Liver (tissue), 9 donors: ENCODE results near the gene EIF2AK3. TPM values are rescaled to one million over a fixed set of nuclear protein-coding genes. Genes with fewer than 3 reads are reported as not detected.

Experiments
- DNase-seq: peaks from one replicate; pipeline ENCODE4 v3.0.0-alpha.2; 2017; ENCODE audit warnings: low spot score
- H3K27ac ChIP-seq, 2 donors: one replicate each; pipeline ENCODE4 v1.7.0; 2013; ENCODE audit warnings: inconsistent platforms in 2 of 2, low read length in 2 of 2, control low read depth in 1 of 2, low read depth in 1 of 2, mild to moderate bottlenecking in 1 of 2
- H3K27me3 ChIP-seq, 4 donors: one replicate each; pipeline versions ENCODE4 v1.6.1 to v1.7.0; 2013; ENCODE audit warnings: low read length in 3 of 4, inconsistent platforms in 1 of 4, mild to moderate bottlenecking in 1 of 4, moderate library complexity in 1 of 4; ENCODE audit not compliant: control insufficient read depth in 4 of 4, insufficient read depth in 4 of 4
- H3K36me3 ChIP-seq, 4 donors: one replicate each; pipeline versions ENCODE4 v1.6.1 to v1.7.0; 2013; ENCODE audit warnings: low read length in 3 of 4, mild to moderate bottlenecking in 3 of 4, low read depth in 1 of 4, moderate library complexity in 1 of 4; ENCODE audit not compliant: control insufficient read depth in 4 of 4, insufficient read depth in 3 of 4
- H3K4me1 ChIP-seq, 4 donors: one replicate each; pipeline versions ENCODE4 v1.6.1 to v1.7.0; 2013; ENCODE audit warnings: low read length in 3 of 4, mild to moderate bottlenecking in 3 of 4, moderate library complexity in 1 of 4; ENCODE audit not compliant: control insufficient read depth in 4 of 4, insufficient read depth in 4 of 4
- H3K4me3 ChIP-seq, 3 donors: one replicate each; pipeline versions ENCODE4 v1.6.1 to v1.7.0; 2013; ENCODE audit warnings: low read length in 3 of 3, control low read depth in 1 of 3, low read depth in 1 of 3, mild to moderate bottlenecking in 1 of 3
- H3K9ac ChIP-seq, 2 donors: one replicate each; pipeline ENCODE4 v1.7.0; 2013; ENCODE audit warnings: low read length in 2 of 2, mild to moderate bottlenecking in 2 of 2, moderate library complexity in 2 of 2, control low read depth in 1 of 2, low read depth in 1 of 2
- H3K9me3 ChIP-seq, 4 donors: one replicate each; pipeline versions ENCODE4 v1.6.1 to v1.7.0; 2013; ENCODE audit warnings: low read length in 3 of 4; ENCODE audit not compliant: control insufficient read depth in 4 of 4
- EGR1 ChIP-seq, 2 donors: IDR thresholded peaks; 2 replicates each; pipeline ENCODE4 v1.6.1; 2016 to 2018; ENCODE audit warnings: antibody characterized with exemption in 2 of 2, low read depth in 2 of 2
- FOXA1 ChIP-seq: IDR thresholded peaks from 2 replicates; pipeline ENCODE4 v1.6.1; 2016; ENCODE audit warnings: antibody characterized with exemption
- FOXA2 ChIP-seq: IDR thresholded peaks from 2 replicates; pipeline ENCODE4 v1.6.1; 2016; ENCODE audit warnings: antibody characterized with exemption
- GABPA ChIP-seq, 2 donors: IDR thresholded peaks in 1 of 2; conservative IDR thresholded peaks in 1 of 2; 2 replicates each; pipeline ENCODE4 v1.6.1; 2016; ENCODE audit warnings: antibody characterized with exemption in 2 of 2, mild to moderate bottlenecking in 1 of 2, moderate library complexity in 1 of 2
- HNF4A ChIP-seq, 2 donors: conservative IDR thresholded peaks; 2 replicates each; pipeline ENCODE4 v1.6.1; 2016; ENCODE audit warnings: antibody characterized with exemption in 2 of 2, mild to moderate bottlenecking in 2 of 2
- HNF4G ChIP-seq: IDR thresholded peaks from 2 replicates; pipeline ENCODE4 v1.6.1; 2016; ENCODE audit warnings: antibody characterized with exemption
- JUND ChIP-seq, 2 donors: IDR thresholded peaks; 2 replicates each; pipeline ENCODE4 v1.6.1; 2016; ENCODE audit warnings: antibody characterized with exemption in 2 of 2
- NR2F2 ChIP-seq: IDR thresholded peaks from 2 replicates; pipeline ENCODE4 v1.6.1; 2016; ENCODE audit warnings: antibody characterized with exemption
- RAD21 ChIP-seq, 2 donors: IDR thresholded peaks; 2 replicates each; pipeline ENCODE4 v1.6.1; 2016; ENCODE audit warnings: antibody characterized with exemption in 2 of 2, mild to moderate bottlenecking in 2 of 2
- RXRA ChIP-seq, 2 donors: IDR thresholded peaks; 2 replicates each; pipeline ENCODE4 v1.6.1; 2017 to 2018; ENCODE audit warnings: antibody characterized with exemption in 2 of 2, mild to moderate bottlenecking in 1 of 2
- SP1 ChIP-seq: IDR thresholded peaks from 2 replicates; pipeline ENCODE4 v1.6.1; 2018; ENCODE audit warnings: antibody characterized with exemption, mild to moderate bottlenecking
- TAF1 ChIP-seq: conservative IDR thresholded peaks from 2 replicates; pipeline ENCODE4 v1.6.1; 2016; ENCODE audit warnings: antibody characterized with exemption, mild to moderate bottlenecking
- YY1 ChIP-seq: IDR thresholded peaks from 2 replicates; pipeline ENCODE4 v1.6.1; 2016; ENCODE audit warnings: antibody characterized with exemption, mild to moderate bottlenecking
- WGBS: extraction: QIAGEN DNeasy Blood & Tissue Kit; methylation state at CpG from one replicate; pipeline ENCODE4 v1.1.7; 2013; 5-methylcytosine and 5-hydroxymethylcytosine counted together
- polyA plus RNA-seq, 2 donors: library from polyadenylated mRNA; stranded (reverse) in 1 of 2; unstranded in 1 of 2; fragments of 200-250 nt in 1 of 2; fragments of >200 nt in 1 of 2; fragmentation: Nextera tagmentation in 1 of 2; extraction: Ambion mirVana in 1 of 2; gene quantifications; one replicate each; pipeline versions ENCODE4 v1.2.1 to v1.2.3, GENCODE V29; 2013 to 2015
- total RNA-seq, 2 donors: library from RNA; depleted of rRNA; stranded (reverse); fragments of >200 nt; gene quantifications; one replicate each; pipeline ENCODE4 v1.2.3, GENCODE V29; 2014
- TF ChIP-seq, protein P1 (sequence below): fragments of 150-350 bp; IDR thresholded peaks from 2 replicates; pipeline ENCODE4 v1.5.1; 2017; ENCODE audit warnings: improper control_type of control experiment, low read depth, low read length; ENCODE audit not compliant: missing input control
- TF ChIP-seq, protein P2 (sequence below): IDR thresholded peaks from 2 replicates; pipeline ENCODE4 v1.6.1; 2016; ENCODE audit warnings: antibody characterized with exemption
- TF ChIP-seq, protein P3 (sequence below): IDR thresholded peaks from 2 replicates; pipeline ENCODE4 v1.6.1; 2016; ENCODE audit warnings: antibody characterized with exemption
- TF ChIP-seq, protein P4 (sequence below): IDR thresholded peaks from 2 replicates; pipeline ENCODE4 v1.6.1; 2016; ENCODE audit warnings: antibody characterized with exemption, mild to moderate bottlenecking
- TF ChIP-seq, protein P5 (sequence below): IDR thresholded peaks from 2 replicates; pipeline ENCODE4 v1.6.1; 2016; ENCODE audit warnings: antibody characterized with exemption
- donor health status: healthy.
- donor health status: healthy.
- donor health status: healthy.
- donor health status: healthy.
- donor health status: healthy.

The EIF2AK3 gene
- total and polyA plus RNA-seq, 4 donors, result 2.9 to 31.5 (median 9.2) TPM

DNA sequence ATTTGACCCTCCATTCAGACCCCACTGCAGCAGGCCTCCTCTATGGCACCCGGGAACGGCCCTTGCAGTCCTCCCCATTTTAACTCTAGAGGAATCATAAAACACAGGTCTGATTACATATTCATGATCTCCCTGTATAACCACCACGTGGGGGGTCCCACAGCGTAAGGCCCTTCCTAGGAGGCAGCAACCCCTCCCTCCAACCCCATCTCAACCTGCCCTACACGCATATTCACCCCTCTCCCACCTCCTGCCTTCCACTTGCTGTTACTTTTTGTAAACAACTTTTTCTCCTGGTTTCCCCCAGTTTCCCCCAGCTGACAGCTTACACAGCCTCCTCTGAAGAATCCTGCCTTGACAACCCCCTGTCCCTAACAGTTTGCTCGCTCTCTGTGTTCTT lies 89.6 kb downstream of the EIF2AK3 start:
- TF ChIP-seq FOXA2, result no peak
- TF ChIP-seq NR2F2, result no peak
- TF ChIP-seq EGR1 (IDR thresholded peaks at IDR 0.05; ENCODE audit: low read depth in 2 of 2), result no peak
- TF ChIP-seq, protein P1, sequence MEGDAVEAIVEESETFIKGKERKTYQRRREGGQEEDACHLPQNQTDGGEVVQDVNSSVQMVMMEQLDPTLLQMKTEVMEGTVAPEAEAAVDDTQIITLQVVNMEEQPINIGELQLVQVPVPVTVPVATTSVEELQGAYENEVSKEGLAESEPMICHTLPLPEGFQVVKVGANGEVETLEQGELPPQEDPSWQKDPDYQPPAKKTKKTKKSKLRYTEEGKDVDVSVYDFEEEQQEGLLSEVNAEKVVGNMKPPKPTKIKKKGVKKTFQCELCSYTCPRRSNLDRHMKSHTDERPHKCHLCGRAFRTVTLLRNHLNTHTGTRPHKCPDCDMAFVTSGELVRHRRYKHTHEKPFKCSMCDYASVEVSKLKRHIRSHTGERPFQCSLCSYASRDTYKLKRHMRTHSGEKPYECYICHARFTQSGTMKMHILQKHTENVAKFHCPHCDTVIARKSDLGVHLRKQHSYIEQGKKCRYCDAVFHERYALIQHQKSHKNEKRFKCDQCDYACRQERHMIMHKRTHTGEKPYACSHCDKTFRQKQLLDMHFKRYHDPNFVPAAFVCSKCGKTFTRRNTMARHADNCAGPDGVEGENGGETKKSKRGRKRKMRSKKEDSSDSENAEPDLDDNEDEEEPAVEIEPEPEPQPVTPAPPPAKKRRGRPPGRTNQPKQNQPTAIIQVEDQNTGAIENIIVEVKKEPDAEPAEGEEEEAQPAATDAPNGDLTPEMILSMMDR, result no peak
- TF ChIP-seq GABPA (IDR thresholded peaks at IDR 0.05 in 1 of 2, conservative IDR thresholded peaks at IDR 0.05 in 1 of 2), result no peak
- TF ChIP-seq HNF4G, result no peak
- no peak for TF ChIP-seq HNF4A (conservative IDR thresholded peaks at IDR 0.05)
- no peak for TF ChIP-seq TAF1
- TF ChIP-seq, protein P2, sequence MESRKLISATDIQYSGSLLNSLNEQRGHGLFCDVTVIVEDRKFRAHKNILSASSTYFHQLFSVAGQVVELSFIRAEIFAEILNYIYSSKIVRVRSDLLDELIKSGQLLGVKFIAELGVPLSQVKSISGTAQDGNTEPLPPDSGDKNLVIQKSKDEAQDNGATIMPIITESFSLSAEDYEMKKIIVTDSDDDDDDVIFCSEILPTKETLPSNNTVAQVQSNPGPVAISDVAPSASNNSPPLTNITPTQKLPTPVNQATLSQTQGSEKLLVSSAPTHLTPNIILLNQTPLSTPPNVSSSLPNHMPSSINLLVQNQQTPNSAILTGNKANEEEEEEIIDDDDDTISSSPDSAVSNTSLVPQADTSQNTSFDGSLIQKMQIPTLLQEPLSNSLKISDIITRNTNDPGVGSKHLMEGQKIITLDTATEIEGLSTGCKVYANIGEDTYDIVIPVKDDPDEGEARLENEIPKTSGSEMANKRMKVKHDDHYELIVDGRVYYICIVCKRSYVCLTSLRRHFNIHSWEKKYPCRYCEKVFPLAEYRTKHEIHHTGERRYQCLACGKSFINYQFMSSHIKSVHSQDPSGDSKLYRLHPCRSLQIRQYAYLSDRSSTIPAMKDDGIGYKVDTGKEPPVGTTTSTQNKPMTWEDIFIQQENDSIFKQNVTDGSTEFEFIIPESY, result no peak
- TF ChIP-seq JUND (IDR thresholded peaks at IDR 0.05), result no peak
- no peak for TF ChIP-seq SP1
- TF ChIP-seq, protein P3, sequence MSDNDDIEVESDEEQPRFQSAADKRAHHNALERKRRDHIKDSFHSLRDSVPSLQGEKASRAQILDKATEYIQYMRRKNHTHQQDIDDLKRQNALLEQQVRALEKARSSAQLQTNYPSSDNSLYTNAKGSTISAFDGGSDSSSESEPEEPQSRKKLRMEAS, result no peak
- Histone ChIP-seq H3K27me3 (no peaks in the 10 kb centered on the region), H3K4me1 (no peaks in the 10 kb centered on the region), H3K9me3 (peaks cover 0 to 2% (median 0%) of the 10 kb centered on the region in 4 donors), H3K9ac (no peak overlapping the region), H3K27ac (no peak overlapping the region), H3K4me3 (no peak overlapping the region), H3K36me3 (no peaks in the 10 kb centered on the region)
- 58% methylated on average over 6 of the region's 6 CpGs for WGBS
- DNase-seq, result no peak

DNA sequence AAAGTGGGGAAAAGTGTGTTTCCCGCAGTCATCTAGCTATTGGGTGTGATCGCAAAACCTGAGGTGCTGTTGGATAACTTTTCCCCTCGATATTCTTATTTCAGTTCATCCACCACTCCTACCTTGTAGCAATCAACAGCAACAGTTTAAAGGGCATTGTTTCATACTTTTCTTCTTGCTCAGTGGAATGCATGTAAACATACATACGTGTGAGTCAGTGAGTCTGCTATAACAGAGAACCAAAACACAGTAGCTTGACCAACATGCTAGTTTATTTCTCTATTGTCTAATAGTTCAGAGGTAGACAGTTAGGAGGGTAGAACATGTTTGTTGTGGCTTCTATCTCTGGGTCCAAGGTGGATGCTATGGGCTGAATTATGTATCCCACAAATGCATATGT lies 97.2 kb downstream of the EIF2AK3 start:
- no peaks in the 10 kb centered on the region for H3K4me1 ChIP-seq
- no peaks in the 10 kb centered on the region for H3K36me3 ChIP-seq
- no peaks in the 10 kb centered on the region for H3K9me3 ChIP-seq
- H3K27ac ChIP-seq, result no peak overlapping the region
- TF ChIP-seq YY1 (no peak), FOXA2 (no peak), SP1 (no peak), TAF1 (no peak), HNF4G (no peak), GABPA (IDR thresholded peaks at IDR 0.05 in 1 of 2, conservative IDR thresholded peaks at IDR 0.05 in 1 of 2) (no peak), JUND (IDR thresholded peaks at IDR 0.05) (no peak), RXRA (IDR thresholded peaks at IDR 0.05) (no peak), HNF4A (conservative IDR thresholded peaks at IDR 0.05) (no peak), FOXA1 (no peak), EGR1 (IDR thresholded peaks at IDR 0.05; ENCODE audit: low read depth in 2 of 2) (no peak), RAD21 (IDR thresholded peaks at IDR 0.05) (no peak)
- TF ChIP-seq, protein P4, sequence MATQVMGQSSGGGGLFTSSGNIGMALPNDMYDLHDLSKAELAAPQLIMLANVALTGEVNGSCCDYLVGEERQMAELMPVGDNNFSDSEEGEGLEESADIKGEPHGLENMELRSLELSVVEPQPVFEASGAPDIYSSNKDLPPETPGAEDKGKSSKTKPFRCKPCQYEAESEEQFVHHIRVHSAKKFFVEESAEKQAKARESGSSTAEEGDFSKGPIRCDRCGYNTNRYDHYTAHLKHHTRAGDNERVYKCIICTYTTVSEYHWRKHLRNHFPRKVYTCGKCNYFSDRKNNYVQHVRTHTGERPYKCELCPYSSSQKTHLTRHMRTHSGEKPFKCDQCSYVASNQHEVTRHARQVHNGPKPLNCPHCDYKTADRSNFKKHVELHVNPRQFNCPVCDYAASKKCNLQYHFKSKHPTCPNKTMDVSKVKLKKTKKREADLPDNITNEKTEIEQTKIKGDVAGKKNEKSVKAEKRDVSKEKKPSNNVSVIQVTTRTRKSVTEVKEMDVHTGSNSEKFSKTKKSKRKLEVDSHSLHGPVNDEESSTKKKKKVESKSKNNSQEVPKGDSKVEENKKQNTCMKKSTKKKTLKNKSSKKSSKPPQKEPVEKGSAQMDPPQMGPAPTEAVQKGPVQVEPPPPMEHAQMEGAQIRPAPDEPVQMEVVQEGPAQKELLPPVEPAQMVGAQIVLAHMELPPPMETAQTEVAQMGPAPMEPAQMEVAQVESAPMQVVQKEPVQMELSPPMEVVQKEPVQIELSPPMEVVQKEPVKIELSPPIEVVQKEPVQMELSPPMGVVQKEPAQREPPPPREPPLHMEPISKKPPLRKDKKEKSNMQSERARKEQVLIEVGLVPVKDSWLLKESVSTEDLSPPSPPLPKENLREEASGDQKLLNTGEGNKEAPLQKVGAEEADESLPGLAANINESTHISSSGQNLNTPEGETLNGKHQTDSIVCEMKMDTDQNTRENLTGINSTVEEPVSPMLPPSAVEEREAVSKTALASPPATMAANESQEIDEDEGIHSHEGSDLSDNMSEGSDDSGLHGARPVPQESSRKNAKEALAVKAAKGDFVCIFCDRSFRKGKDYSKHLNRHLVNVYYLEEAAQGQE, result no peak
- TF ChIP-seq, protein P5, sequence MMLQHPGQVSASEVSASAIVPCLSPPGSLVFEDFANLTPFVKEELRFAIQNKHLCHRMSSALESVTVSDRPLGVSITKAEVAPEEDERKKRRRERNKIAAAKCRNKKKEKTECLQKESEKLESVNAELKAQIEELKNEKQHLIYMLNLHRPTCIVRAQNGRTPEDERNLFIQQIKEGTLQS, result no peak
- TF ChIP-seq, protein P1, result no peak
- TF ChIP-seq, protein P3, result no peak
- TF ChIP-seq, protein P2, result no peak
- DNase-seq, result no peak
- H3K9ac ChIP-seq, result no peak overlapping the region
- peaks cover 0 to 3% (median 0%) of the 10 kb centered on the region in 4 donors for H3K27me3 ChIP-seq
- WGBS, result 90% methylated on average over 4 of the region's 4 CpGs
- H3K4me3 ChIP-seq, result no peak overlapping the region
